Retina (tissue), 1 donor: ENCODE results near the gene NCKAP5L.
A peak's percentile ranks its signal among the peaks of the same experiment; 100 is the strongest.
"Not testable (repeated sequence)": the region's sequence is repeated elsewhere in the genome, so short reads cannot be mapped to it uniquely, and the experiment has no call there.

Experiments used
- DNase-seq: peaks from one replicate; pipeline ENCODE4 v3.0.0-alpha.2; 2016

NCKAP5L gene

GRCh38 chr12:49776413-49776812 is 51.8 kb downstream of the NCKAP5L start:
- peak; percentile 71 for DNase-seq

GRCh38 chr12:49773102-49773501 is 55.1 kb downstream of the NCKAP5L start:
- not testable (repeated sequence) for DNase-seq

GRCh38 chr12:49767333-49767732 is 60.9 kb downstream of the NCKAP5L start:
- no peak for DNase-seq

GRCh38 chr12:49766115-49766455 is 62.1 kb downstream of the NCKAP5L start:
- no peak for DNase-seq

- no peak for DNase-seq
These were observed 64.1 kb downstream of the NCKAP5L start for GRCh38 chr12:49764126-49764525.

- DNase-seq = peak; percentile 62
These were observed 65.1 kb downstream of the NCKAP5L start for GRCh38 chr12:49763006-49763591.

- DNase-seq = no peak
These were observed 65.8 kb downstream of the NCKAP5L start for GRCh38 chr12:49762468-49762847.

GRCh38 chr12:49761677-49762467 is 66.3 kb downstream of the NCKAP5L start:
- DNase-seq = no peak

- no peak for DNase-seq
These were observed 77.2 kb downstream of the NCKAP5L start for GRCh38 chr12:49750996-49751393.

- no peak for DNase-seq
These were observed 77.9 kb downstream of the NCKAP5L start for GRCh38 chr12:49750027-49750995.

GRCh38 chr12:49748800-49749199 is 79.4 kb downstream of the NCKAP5L start:
- no peak for DNase-seq

GRCh38 chr12:49748306-49748705 is 79.9 kb downstream of the NCKAP5L start:
- no peak for DNase-seq

- DNase-seq = no peak
These were observed 83.8 kb downstream of the NCKAP5L start for GRCh38 chr12:49744363-49744885.

GRCh38 chr12:49741882-49742620 is 86.2 kb downstream of the NCKAP5L start:
- peak; percentile 70 for DNase-seq
